Measurements from ENCODE around the gene RNF212. TPM values are rescaled to one million over a fixed set of nuclear protein-coding genes. Genes with fewer than 3 reads are reported as not detected.

RNF212 gene
- total and polyA plus RNA-seq, 10 of the 15 experiments (the other 5 are each of a cell fraction or from before 2014, with no cell fraction given), result not detected

DNA sequence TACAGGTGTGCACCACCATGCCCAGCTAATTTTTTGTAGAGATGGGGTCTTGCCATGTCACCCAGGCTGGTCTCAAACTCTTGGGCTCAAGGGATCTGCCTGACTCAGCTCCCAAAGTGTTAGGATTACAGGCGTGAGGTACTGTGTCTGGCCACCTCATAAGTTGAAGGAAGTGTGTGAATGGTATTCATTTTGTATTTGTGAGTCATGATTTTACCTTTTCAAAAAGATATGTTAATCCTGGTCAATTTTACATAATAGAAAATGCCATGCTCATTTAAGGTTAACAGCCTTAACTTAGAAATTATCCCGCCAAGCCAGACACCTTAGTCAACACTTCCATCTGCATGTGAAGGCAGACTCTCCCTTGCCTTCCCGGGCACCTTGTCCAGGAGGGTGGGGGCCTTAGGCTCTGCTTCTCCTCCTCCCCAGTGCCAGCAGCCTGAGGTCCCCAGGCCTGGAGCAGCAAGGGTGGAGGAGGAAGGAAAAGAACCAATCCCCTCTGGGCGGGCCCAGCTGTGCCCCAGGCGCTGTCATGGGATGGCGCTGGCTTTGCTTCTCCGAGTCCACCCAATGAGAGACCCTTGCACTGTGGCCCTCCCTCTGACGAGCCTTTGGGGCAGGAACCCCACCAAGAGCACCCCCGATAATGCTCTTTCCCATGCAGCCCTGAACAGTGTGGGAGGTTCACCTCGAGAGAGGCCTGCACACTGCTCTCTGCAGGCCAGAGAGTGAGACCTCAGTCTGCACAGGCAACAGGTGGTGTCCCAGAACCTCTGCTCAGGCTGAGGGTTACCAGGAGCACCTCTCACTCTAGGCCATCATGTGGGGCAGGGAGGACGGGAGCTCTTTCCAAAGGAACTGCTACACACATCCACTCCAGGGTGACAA is 37.3 kb downstream of the RNF212 start (continued):
- no peak for TF ChIP-seq IKZF2 (IDR thresholded peaks at IDR 0.05)

DNA sequence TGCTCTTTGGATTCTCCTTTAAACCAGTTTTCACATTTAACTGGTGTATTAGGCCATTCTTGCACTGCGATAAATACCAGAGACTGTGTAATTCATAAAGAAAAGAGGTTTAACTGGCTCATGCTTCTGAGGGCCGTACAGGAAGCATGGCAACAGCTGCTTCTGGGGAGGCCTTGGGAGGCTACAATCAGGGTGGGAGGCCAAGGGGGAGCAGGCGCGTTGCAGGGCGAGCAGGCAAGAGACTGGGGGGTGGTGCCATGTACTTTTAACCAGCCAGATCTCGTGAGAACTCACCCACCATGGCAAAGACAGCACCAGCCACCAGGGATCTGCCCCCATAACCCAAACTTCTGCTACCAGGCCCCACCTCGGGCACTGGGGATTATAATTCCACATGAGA is 38.1 kb downstream of the RNF212 start:
- no peak for DNase-seq (ENCODE audit: low read depth, low spot score)
- in situ Hi-C loops (cut with MboI), result no loop called here
- TF ChIP-seq BHLHE40 (IDR thresholded peaks at IDR 0.05; ENCODE audit: borderline replicate concordance in 1 of 2, low read depth in 2 of 2, low read length in 1 of 2) (no peak), ZSCAN29 (IDR thresholded peaks at IDR 0.05) (no peak), ZBTB40 (IDR thresholded peaks at IDR 0.05; ENCODE audit: borderline replicate concordance) (no peak), IRF3 (IDR thresholded peaks at IDR 0.05) (no peak), HDAC6 (IDR thresholded peaks at IDR 0.05; ENCODE audit: unreplicated experiment) (no peak), CHD4 (IDR thresholded peaks at IDR 0.05) (no peak), SPI1 (IDR thresholded peaks at IDR 0.05; ENCODE audit: borderline replicate concordance, insufficient read depth, low read depth, low read length) (no peak)
- TF ChIP-seq, protein P1, sequence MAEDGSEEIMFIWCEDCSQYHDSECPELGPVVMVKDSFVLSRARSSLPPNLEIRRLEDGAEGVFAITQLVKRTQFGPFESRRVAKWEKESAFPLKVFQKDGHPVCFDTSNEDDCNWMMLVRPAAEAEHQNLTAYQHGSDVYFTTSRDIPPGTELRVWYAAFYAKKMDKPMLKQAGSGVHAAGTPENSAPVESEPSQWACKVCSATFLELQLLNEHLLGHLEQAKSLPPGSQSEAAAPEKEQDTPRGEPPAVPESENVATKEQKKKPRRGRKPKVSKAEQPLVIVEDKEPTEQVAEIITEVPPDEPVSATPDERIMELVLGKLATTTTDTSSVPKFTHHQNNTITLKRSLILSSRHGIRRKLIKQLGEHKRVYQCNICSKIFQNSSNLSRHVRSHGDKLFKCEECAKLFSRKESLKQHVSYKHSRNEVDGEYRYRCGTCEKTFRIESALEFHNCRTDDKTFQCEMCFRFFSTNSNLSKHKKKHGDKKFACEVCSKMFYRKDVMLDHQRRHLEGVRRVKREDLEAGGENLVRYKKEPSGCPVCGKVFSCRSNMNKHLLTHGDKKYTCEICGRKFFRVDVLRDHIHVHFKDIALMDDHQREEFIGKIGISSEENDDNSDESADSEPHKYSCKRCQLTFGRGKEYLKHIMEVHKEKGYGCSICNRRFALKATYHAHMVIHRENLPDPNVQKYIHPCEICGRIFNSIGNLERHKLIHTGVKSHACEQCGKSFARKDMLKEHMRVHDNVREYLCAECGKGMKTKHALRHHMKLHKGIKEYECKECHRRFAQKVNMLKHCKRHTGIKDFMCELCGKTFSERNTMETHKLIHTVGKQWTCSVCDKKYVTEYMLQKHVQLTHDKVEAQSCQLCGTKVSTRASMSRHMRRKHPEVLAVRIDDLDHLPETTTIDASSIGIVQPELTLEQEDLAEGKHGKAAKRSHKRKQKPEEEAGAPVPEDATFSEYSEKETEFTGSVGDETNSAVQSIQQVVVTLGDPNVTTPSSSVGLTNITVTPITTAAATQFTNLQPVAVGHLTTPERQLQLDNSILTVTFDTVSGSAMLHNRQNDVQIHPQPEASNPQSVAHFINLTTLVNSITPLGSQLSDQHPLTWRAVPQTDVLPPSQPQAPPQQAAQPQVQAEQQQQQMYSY (CRISPR knock-in tag; IDR thresholded peaks at IDR 0.05), result no peak

More for the DNA sequence above, 38.1 kb downstream of the RNF212 start:
- no peaks in the 10 kb centered on the region for H3K79me2 ChIP-seq (ENCODE audit: control insufficient read depth, insufficient read depth, low read length)
- no peak overlapping the region for H3K27ac ChIP-seq (ENCODE audit: control insufficient read depth, insufficient read depth)
- no peaks in the 10 kb centered on the region for H3K27me3 ChIP-seq (replicated peaks in 1 of 2; ENCODE audit: control insufficient read depth in 2 of 2, insufficient read depth in 2 of 2, low read length in 1 of 2)
- RAD21 ChIA-PET (ENCODE audit: unreplicated experiment), result no interaction called here
- H4K20me1 ChIP-seq (ENCODE audit: control insufficient read depth, insufficient read depth), result no peaks in the 10 kb centered on the region
- no peak overlapping the region for H3K4me3 ChIP-seq
- BruUV-seq (replicated peaks), result no TSS peak
- H3K4me2 ChIP-seq (ENCODE audit: control insufficient read depth, insufficient read depth), result no peak overlapping the region
- H3K9me3 ChIP-seq (replicated peaks; ENCODE audit: control insufficient read depth, insufficient read depth, low read length), result no peaks in the 10 kb centered on the region; the same call in 2 of the 3 replicates
- POLR2A ChIA-PET, result no interaction called here
- no peaks in the 10 kb centered on the region for H3K36me3 ChIP-seq (ENCODE audit: control insufficient read depth in 2 of 2, insufficient read depth in 2 of 2, low read length in 1 of 2)
- no peaks in the 10 kb centered on the region for H3K4me1 ChIP-seq (ENCODE audit: control insufficient read depth, insufficient read depth, low read length)
- H3K9ac ChIP-seq (ENCODE audit: control insufficient read depth, insufficient read depth, low read length), result no peak overlapping the region
- CTCF ChIA-PET, result interaction anchor here (0.6 kb wide), 1 partner anchor 29 kb away, joined by 3 read pairs; no protein-coding TSS in a partner anchor
- FAIRE-seq (no peak), ATAC-seq (no peak)
- 17% methylated on average over 7 of the region's 7 CpGs for WGBS (ENCODE audit: insufficient coverage, insufficient replicate concordance, low lambda C conversion rate, missing lambda C conversion rate)
- SMC1A ChIA-PET (ENCODE audit: uncharacterized antibody, unreplicated experiment), result no interaction called here
- intact Hi-C loops (cut with micrococcal nuclease; ENCODE audit: unreplicated experiment), result no loop called here
- no peak overlapping the region for H2AFZ ChIP-seq (ENCODE audit: control insufficient read depth, low read depth, low read length)

Measured in GM12878 (cell line).